ENCODE data around the gene STK11IP.

DNA sequence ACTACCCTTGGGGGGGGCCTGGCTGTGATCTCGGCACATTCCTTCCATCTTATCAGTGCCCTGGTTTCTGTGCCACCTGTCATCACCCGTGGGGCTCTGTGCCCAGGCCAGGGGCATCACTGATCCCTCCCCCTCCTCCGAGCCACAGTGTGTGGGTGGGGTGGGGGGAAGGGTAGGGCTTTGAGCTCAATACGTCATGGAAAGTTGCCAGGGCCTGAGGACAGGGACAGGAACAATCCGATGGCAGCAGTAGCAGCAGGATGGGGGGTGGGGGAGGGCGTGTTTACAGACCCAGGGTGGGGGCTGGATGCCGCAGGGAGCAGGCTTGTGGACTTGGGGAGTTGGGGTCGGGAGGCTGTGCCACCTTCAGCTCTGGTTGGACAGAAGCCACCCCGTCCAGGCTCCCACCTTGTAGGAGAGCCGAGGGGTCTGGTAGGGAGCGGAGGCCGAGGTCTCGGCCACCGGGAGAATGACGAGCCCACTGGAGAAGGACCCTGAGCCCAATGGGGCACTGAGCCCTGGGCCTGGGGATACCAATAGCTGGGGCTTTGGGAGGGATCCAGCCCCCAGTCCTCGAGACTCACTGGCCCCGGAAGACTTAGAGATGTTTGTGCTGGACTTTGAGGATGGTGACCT, 33.2 kb downstream of the STK11IP start:
- TF ChIP-seq, protein P1, sequence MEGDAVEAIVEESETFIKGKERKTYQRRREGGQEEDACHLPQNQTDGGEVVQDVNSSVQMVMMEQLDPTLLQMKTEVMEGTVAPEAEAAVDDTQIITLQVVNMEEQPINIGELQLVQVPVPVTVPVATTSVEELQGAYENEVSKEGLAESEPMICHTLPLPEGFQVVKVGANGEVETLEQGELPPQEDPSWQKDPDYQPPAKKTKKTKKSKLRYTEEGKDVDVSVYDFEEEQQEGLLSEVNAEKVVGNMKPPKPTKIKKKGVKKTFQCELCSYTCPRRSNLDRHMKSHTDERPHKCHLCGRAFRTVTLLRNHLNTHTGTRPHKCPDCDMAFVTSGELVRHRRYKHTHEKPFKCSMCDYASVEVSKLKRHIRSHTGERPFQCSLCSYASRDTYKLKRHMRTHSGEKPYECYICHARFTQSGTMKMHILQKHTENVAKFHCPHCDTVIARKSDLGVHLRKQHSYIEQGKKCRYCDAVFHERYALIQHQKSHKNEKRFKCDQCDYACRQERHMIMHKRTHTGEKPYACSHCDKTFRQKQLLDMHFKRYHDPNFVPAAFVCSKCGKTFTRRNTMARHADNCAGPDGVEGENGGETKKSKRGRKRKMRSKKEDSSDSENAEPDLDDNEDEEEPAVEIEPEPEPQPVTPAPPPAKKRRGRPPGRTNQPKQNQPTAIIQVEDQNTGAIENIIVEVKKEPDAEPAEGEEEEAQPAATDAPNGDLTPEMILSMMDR (IDR thresholded peaks at IDR 0.05): no peak
- TF ChIP-seq EZH2 (IDR thresholded peaks at IDR 0.05; ENCODE audit: borderline replicate concordance, insufficient read depth, low read depth, low read length, poor library complexity, severe bottlenecking): no peak
